Activated CD8-positive, alpha-beta T cell treated with anti-CD3 and anti-CD28 coated beads, Interleukin-2, amount 10 ng/mL, durations not matched to agents 7 days and 5 days (primary cell): Measurements from ENCODE around the gene SLC2A9. TPM values are rescaled to one million over a fixed set of nuclear protein-coding genes. Genes with fewer than 3 reads are reported as not detected.
"Not testable (repeated sequence)": the region's sequence is repeated elsewhere in the genome, so short reads cannot be mapped to it uniquely, and the experiment has no call there.

ENCODE experiments used
- ATAC-seq: fragments of 150-1000 bp; cut with Tn5 transposase; one replicate; pipeline ENCODE4 v1.10.0; 2021; ENCODE audit warnings: moderate library complexity
- CTCF ChIA-PET: fragments of 350-600 bp; sonication (Branson Sonifier 250); formaldehyde crosslinking; loops from one replicate; lab custom pipeline; 2021; ENCODE audit warnings: antibody characterized with exemption; lab: Charles Lee
- POLR2A ChIA-PET: fragments of 350-600 bp; sonication (Branson Sonifier 250); formaldehyde crosslinking; loops from one replicate; lab custom pipeline; 2021; ENCODE audit warnings: antibody characterized with exemption; lab: Charles Lee
- DNase-seq: peaks from one replicate; pipeline ENCODE4 v3.0.0-alpha.2; 2020
- H3K27ac Mint-ChIP-seq: one replicate; pipeline ENCODE4 v1.8.0; 2021; ENCODE audit warnings: mild to moderate bottlenecking, mixed read lengths
- H3K27me3 Mint-ChIP-seq: one replicate; pipeline ENCODE4 v1.8.0; 2021; ENCODE audit warnings: low read depth, mixed read lengths
- H3K36me3 Mint-ChIP-seq: one replicate; pipeline ENCODE4 v1.8.0; 2021; ENCODE audit warnings: low read depth, mixed read lengths
- H3K4me1 Mint-ChIP-seq: one replicate; pipeline ENCODE4 v1.8.0; 2021; ENCODE audit warnings: low read depth, mixed read lengths
- H3K4me3 Mint-ChIP-seq: one replicate; pipeline ENCODE4 v1.8.0; 2021; ENCODE audit warnings: mild to moderate bottlenecking, mixed read lengths
- H3K9me3 Mint-ChIP-seq: one replicate; pipeline ENCODE4 v1.8.0; 2022; ENCODE audit warnings: mixed read lengths; ENCODE audit not compliant: insufficient read depth
- total RNA-seq, 2 experiments: library from RNA; stranded (reverse); gene quantifications; one replicate each; pipeline ENCODE4 v1.2.3, GENCODE V29; 2021

The SLC2A9 gene
- total RNA-seq, 2 experiments from 2014 or later = 1.3 to 1.7 TPM

DNA sequence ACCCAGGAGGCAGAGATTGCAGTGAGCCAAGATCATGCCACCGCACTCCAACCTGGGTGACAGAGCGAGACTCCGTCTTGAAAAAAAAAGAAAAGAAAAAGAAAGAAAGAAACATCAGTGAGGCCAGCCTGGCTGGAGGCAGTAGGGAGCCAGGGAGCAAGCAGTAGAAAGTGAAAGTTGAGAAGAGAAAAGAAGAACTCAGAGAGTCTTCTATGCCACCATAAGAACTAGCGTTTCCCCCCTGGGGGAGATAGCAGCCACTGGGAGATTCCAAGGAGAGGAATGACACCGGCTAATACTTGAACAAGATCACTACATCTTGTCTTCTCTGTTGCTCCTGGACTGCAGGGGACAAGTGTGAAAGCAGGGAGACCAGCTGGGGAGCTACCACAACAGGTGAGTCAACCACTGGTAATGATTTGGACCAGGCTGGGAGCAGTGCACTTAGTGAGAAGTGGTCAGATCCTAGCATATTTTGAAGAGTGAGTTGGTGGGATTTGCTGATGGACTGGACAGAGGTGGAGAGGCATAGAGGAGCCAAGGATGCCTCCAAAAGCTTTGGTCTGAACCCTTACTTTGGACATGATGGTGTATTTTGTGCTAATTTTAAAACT lies 33.4 kb downstream of the SLC2A9 start:
- Mint-ChIP-seq H3K27ac (no peak overlapping the region), H3K36me3 (no peaks in the 10 kb centered on the region), H3K27me3 (no peaks in the 10 kb centered on the region), H3K4me1 (no peaks in the 10 kb centered on the region), H3K9me3 (no peaks in the 10 kb centered on the region), H3K4me3 (no peak overlapping the region)
- ATAC-seq (no peak), DNase-seq (no peak)
- ChIA-PET CTCF (interaction anchor here (1.0 kb wide), 1 partner anchor 27 kb away, joined by 5 read pairs; no protein-coding TSS in a partner anchor), POLR2A (no interaction called here)

DNA sequence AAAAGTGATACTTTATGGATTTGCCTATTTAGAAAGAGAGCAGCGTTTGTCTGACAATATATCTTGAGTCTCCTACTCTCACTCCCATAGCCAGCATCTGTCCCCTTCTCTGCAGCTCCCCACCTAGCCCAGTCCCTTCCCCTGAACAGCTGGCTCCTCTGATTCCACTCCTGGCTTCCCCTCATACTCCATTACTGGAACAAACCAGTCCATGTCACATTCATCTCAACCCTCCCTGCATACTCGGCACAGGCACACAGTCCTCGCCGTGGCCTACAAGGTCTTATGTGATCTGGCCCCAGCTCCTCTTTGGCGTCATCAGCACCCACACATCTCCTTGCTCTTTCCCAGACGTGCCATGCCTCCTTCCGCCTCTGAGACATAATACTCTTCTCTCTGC lies 36.7 kb downstream of the SLC2A9 start:
- H3K4me1 Mint-ChIP-seq = no peaks in the 10 kb centered on the region
- POLR2A ChIA-PET = no interaction called here
- no peaks in the 10 kb centered on the region for H3K36me3 Mint-ChIP-seq

DNA sequence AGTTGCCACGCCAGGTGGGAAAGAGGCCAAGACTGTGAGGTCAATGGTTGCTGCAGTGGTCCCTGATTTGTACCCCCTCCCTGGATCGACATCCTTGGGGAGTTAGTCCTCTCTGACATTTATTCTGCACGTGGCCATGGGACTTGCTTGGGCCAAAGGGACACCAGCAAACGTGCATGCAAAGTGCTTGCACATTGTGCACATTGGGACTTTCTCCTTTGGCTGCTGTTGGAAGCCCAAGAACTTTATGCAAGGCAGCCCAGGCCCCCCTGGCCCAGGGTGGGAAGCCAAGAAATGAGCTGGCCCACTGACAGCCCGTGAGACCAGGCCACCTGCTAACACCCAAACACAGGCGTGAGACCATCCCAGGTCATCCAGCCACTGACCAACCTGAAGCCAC lies 38.1 kb downstream of the SLC2A9 start:
- Mint-ChIP-seq H3K4me3 (no peak overlapping the region), H3K9me3 (no peaks in the 10 kb centered on the region), H3K27ac (no peak overlapping the region), H3K36me3 (no peaks in the 10 kb centered on the region), H3K27me3 (no peaks in the 10 kb centered on the region), H3K4me1 (no peaks in the 10 kb centered on the region)
- ChIA-PET CTCF (interaction anchor here (1.2 kb wide), 1 partner anchor 31 kb away, joined by 4 read pairs; no protein-coding TSS in a partner anchor), POLR2A (no interaction called here)
- ATAC-seq = no peak
- no peak for DNase-seq

More for the DNA sequence above, 36.7 kb downstream of the SLC2A9 start:
- DNase-seq = no peak
- CTCF ChIA-PET = no interaction called here
- no peak overlapping the region for H3K27ac Mint-ChIP-seq
- no peaks in the 10 kb centered on the region for H3K27me3 Mint-ChIP-seq
- no peak for ATAC-seq
- no peak overlapping the region for H3K4me3 Mint-ChIP-seq
- no peaks in the 10 kb centered on the region for H3K9me3 Mint-ChIP-seq

- CTCF ChIA-PET, H3K9me3 Mint-ChIP-seq, POLR2A ChIA-PET: not testable (repeated sequence)
These were observed 39.4 kb downstream of the SLC2A9 start for GRCh38 chr4:9981899-9982298.

DNA sequence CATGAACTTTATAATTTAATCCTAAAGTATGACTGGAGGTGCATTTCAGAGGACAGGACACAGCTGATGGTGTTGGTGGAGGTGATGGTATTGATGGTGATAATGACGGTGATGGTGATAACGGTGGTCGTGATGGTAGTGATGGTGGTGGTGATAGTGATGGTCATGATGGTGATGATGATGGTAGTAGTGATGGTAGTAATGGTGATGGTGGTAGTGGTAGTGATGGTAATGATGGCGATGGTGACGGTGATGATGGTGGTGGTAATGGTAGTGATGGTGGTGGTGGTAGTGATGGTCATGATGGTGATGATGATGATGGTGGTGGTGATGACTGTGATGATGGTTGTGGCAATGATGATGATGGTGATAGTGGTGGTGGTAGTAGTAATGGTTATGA lies 40.4 kb downstream of the SLC2A9 start:
- no peaks in the 10 kb centered on the region for H3K27me3 Mint-ChIP-seq
- CTCF ChIA-PET = no interaction called here
- POLR2A ChIA-PET = no interaction called here
- peaks cover 14% of the 10 kb centered on the region for H3K4me1 Mint-ChIP-seq
- no peak overlapping the region for H3K4me3 Mint-ChIP-seq
- DNase-seq (no peak), ATAC-seq (no peak)
- peaks cover 4% of the 10 kb centered on the region for H3K9me3 Mint-ChIP-seq
- peaks cover 3% of the 10 kb centered on the region for H3K36me3 Mint-ChIP-seq
- no peak overlapping the region for H3K27ac Mint-ChIP-seq

More at GRCh38 chr4:9981899-9982298, 39.4 kb downstream of the SLC2A9 start:
- not testable (repeated sequence) for H3K4me1 Mint-ChIP-seq, H3K27me3 Mint-ChIP-seq, H3K4me3 Mint-ChIP-seq, DNase-seq, H3K27ac Mint-ChIP-seq, H3K36me3 Mint-ChIP-seq, ATAC-seq

GRCh38 chr4:9979101-9979701 lies 42.1 kb downstream of the SLC2A9 start:
- Mint-ChIP-seq H3K36me3 (peaks cover 7% of the 10 kb centered on the region), H3K4me3 (no peak overlapping the region), H3K4me1 (peaks cover 14% of the 10 kb centered on the region), H3K27me3 (no peaks in the 10 kb centered on the region), H3K9me3 (peaks cover 14% of the 10 kb centered on the region), H3K27ac (no peak overlapping the region)
- POLR2A ChIA-PET = no interaction called here
- CTCF ChIA-PET = no interaction called here
- ATAC-seq (no peak), DNase-seq (no peak)

GRCh38 chr4:9977518-9978031 lies 43.7 kb downstream of the SLC2A9 start:
- H3K36me3 Mint-ChIP-seq = peaks cover 16% of the 10 kb centered on the region
- no peak overlapping the region for H3K27ac Mint-ChIP-seq
- H3K27me3 Mint-ChIP-seq = no peaks in the 10 kb centered on the region
- ChIA-PET CTCF (no interaction called here), POLR2A (no interaction called here)
- H3K4me3 Mint-ChIP-seq = no peak overlapping the region
- DNase-seq (no peak), ATAC-seq (no peak)
- H3K9me3 Mint-ChIP-seq = peaks cover 22% of the 10 kb centered on the region
- H3K4me1 Mint-ChIP-seq = peaks cover 21% of the 10 kb centered on the region

DNA sequence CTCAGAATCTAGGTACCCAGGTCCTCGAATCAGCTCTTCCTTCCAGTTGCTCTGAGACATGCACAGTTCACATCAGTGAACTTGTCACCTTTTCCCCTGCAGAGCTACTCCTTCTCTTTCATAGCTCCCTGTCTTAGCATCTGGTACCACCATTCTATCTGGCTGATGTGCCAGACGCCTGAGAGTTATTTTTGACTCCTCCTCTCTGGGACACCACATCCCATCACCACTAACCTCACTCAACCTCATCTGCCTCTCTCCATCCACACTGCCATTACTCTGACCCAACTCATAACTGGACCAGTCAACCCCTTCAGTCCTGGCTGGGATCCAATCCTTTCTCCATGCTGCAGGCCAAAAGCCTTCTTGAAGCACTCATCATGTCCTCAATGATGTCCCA lies 44.5 kb downstream of the SLC2A9 start:
- DNase-seq (peak; percentile 33), ATAC-seq (peak; percentile 51)
- no peaks in the 10 kb centered on the region for H3K27me3 Mint-ChIP-seq
- peaks cover 21% of the 10 kb centered on the region for H3K36me3 Mint-ChIP-seq
- H3K4me1 Mint-ChIP-seq = peaks cover 29% of the 10 kb centered on the region
- CTCF ChIA-PET = interaction anchor here (1.1 kb wide), 1 partner anchor 38 kb away, joined by 5 read pairs; no protein-coding TSS in a partner anchor
- no peak overlapping the region for H3K4me3 Mint-ChIP-seq
- peaks cover 28% of the 10 kb centered on the region for H3K9me3 Mint-ChIP-seq
- H3K27ac Mint-ChIP-seq = peak overlapping the region; percentile 22
- POLR2A ChIA-PET = no interaction called here

DNA sequence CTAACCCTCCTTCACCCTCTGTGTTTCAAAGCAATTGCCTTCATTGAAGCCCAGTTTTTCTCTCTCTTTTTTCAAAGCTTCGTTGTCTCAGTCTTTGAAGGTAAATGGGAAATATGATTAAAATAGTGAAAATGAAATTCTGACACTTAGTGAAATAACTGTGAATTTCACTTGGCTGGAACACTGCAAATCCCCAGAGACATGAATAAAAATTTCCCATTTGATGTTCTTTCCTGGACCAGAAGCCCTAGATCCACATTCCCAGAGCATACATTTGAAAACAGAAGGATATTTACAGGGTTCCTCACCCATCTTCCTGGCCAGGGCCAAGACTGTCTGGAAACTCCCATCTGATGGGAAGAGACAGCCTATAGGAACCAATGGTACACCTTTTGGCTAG lies 45.0 kb downstream of the SLC2A9 start:
- H3K27me3 Mint-ChIP-seq = no peaks in the 10 kb centered on the region
- CTCF ChIA-PET = interaction anchor here (1.1 kb wide), 1 partner anchor 39 kb away, joined by 5 read pairs; no protein-coding TSS in a partner anchor
- peaks cover 34% of the 10 kb centered on the region for H3K4me1 Mint-ChIP-seq
- H3K4me3 Mint-ChIP-seq = no peak overlapping the region
- H3K9me3 Mint-ChIP-seq = peaks cover 32% of the 10 kb centered on the region
- ATAC-seq = no peak
- POLR2A ChIA-PET = no interaction called here
- H3K36me3 Mint-ChIP-seq = peaks cover 25% of the 10 kb centered on the region
- H3K27ac Mint-ChIP-seq = no peak overlapping the region
- DNase-seq = no peak

- DNase-seq (no peak), ATAC-seq (no peak)
- no peak overlapping the region for H3K4me3 Mint-ChIP-seq
- H3K36me3 Mint-ChIP-seq = peaks cover 48% of the 10 kb centered on the region
- H3K27me3 Mint-ChIP-seq = peaks cover 2% of the 10 kb centered on the region
- H3K27ac Mint-ChIP-seq = no peak overlapping the region
- CTCF ChIA-PET = interaction anchor here (1.9 kb wide), 1 partner anchor 268 kb away, joined by 4 read pairs; no protein-coding TSS in a partner anchor
- POLR2A ChIA-PET = no interaction called here
- peaks cover 52% of the 10 kb centered on the region for H3K4me1 Mint-ChIP-seq
- H3K9me3 Mint-ChIP-seq = peaks cover 56% of the 10 kb centered on the region
These were observed 49.6 kb downstream of the SLC2A9 start for GRCh38 chr4:9971711-9972110.

DNA sequence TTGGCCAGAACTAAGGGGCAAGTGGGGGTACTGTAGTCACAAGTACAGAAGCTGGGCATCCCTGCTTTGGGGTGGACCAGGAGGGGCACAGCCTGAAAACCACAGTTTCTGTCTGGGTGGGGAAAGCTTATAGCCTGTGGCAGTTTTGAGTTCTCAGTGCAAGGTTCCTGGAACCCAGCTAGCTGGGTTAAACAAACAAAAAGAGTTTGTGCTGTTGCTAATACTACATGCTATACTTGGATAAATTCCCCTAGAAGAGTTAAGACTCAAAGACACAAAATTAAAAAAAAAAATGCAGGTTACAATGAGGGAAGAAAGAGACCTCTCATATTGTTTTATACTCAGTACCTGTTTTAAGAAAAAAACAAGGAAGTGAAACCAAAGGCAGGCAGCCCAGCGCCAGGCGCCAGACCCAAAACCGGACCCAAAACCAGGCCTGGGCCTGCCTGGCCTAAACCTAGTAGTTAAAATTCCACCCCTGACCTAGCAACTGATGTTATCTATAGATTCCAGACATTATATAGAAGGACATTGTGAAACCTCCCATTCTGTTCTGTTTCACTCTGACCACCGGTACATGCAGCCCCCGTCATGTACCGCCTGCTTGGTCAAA lies 50.8 kb downstream of the SLC2A9 start:
- DNase-seq (no peak), ATAC-seq (peak; percentile 58)
- Mint-ChIP-seq H3K36me3 (peaks cover 48% of the 10 kb centered on the region), H3K27ac (peak overlapping the region; percentile 87), H3K27me3 (peaks cover 3% of the 10 kb centered on the region), H3K4me1 (peaks cover 46% of the 10 kb centered on the region), H3K4me3 (no peak overlapping the region), H3K9me3 (peaks cover 56% of the 10 kb centered on the region)
- ChIA-PET CTCF (interaction anchor here (1.9 kb wide), 1 partner anchor 267 kb away, joined by 4 read pairs; no protein-coding TSS in a partner anchor), POLR2A (interaction anchor here (0.7 kb wide), 1 partner anchor 33 kb away, joined by 3 read pairs; no protein-coding TSS in a partner anchor)
